Measurements from ENCODE around the gene SCN11A.

SCN11A gene

GRCh38 chr3:39051649-39052561 is at the start of gene SCN11A, which contains the start of gene WDR48:
Gene SCN11A, minus strand, starts transcription at chr3:39051944. Its CDS starts 101,582 bp downstream, at chr3:38950362.
Gene WDR48, plus strand, starts transcription at chr3:39052016. Its CDS starts 10 bp downstream, at chr3:39052026.
- DNase-seq (ENCODE audit: low read depth) = peak; percentile 91

- peak; percentile 38 for DNase-seq (ENCODE audit: low read depth)
Observed at GRCh38 chr3:39101022-39101689, 49.4 kb upstream of the SCN11A start.

GRCh38 chr3:39100500-39100886 is 48.7 kb upstream of the SCN11A start:
- DNase-seq (ENCODE audit: low read depth) = no peak

- DNase-seq (ENCODE audit: low read depth) = no peak
Observed at GRCh38 chr3:39099738-39100499, 48.2 kb upstream of the SCN11A start.

GRCh38 chr3:39099242-39099641 is 47.5 kb upstream of the SCN11A start:
- DNase-seq (ENCODE audit: low read depth) = no peak

- DNase-seq (ENCODE audit: low read depth) = no peak
Observed at GRCh38 chr3:39098473-39099000, 46.8 kb upstream of the SCN11A start.

- DNase-seq (ENCODE audit: low read depth) = no peak
Observed at GRCh38 chr3:39097716-39098472, 46.1 kb upstream of the SCN11A start.

GRCh38 chr3:39096775-39097174 is 45.0 kb upstream of the SCN11A start:
- no peak for DNase-seq (ENCODE audit: low read depth)

GRCh38 chr3:39095778-39096177 is 44.0 kb upstream of the SCN11A start:
- DNase-seq (ENCODE audit: low read depth) = no peak

GRCh38 chr3:39094851-39095677 is 43.3 kb upstream of the SCN11A start:
- DNase-seq (ENCODE audit: low read depth) = peak; percentile 45

GRCh38 chr3:39090922-39091321 is 39.2 kb upstream of the SCN11A start:
- peak; percentile 67 for DNase-seq (ENCODE audit: low read depth)

- peak; percentile 65 for DNase-seq (ENCODE audit: low read depth)
Observed at GRCh38 chr3:39088889-39089288, 37.1 kb upstream of the SCN11A start.

GRCh38 chr3:39088456-39088855 is 36.7 kb upstream of the SCN11A start:
- DNase-seq (ENCODE audit: low read depth) = peak; percentile 14

GRCh38 chr3:39086144-39086543 is 34.4 kb upstream of the SCN11A start:
- no peak for DNase-seq (ENCODE audit: low read depth)

GRCh38 chr3:39082666-39083313 is 31.0 kb upstream of the SCN11A start:
- no peak for DNase-seq (ENCODE audit: low read depth)

- DNase-seq (ENCODE audit: low read depth) = no peak
Observed at GRCh38 chr3:39080026-39080425, 28.3 kb upstream of the SCN11A start.

- no peak for DNase-seq (ENCODE audit: low read depth)
Observed at GRCh38 chr3:39079530-39079929, 27.8 kb upstream of the SCN11A start.

GRCh38 chr3:39075910-39076309 is 24.2 kb upstream of the SCN11A start:
- DNase-seq (ENCODE audit: low read depth) = no peak

- no peak for DNase-seq (ENCODE audit: low read depth)
Observed at GRCh38 chr3:39068556-39068955, 16.8 kb upstream of the SCN11A start.

- peak; percentile 16 for DNase-seq (ENCODE audit: low read depth)
Observed at GRCh38 chr3:39067286-39067685, 15.5 kb upstream of the SCN11A start.
